ENCODE results near the gene SH3RF1.
A peak's percentile ranks its signal among the peaks of the same experiment; 100 is the strongest.
"Not testable (repeated sequence)": the region's sequence is repeated elsewhere in the genome, so short reads cannot be mapped to it uniquely, and the experiment has no call there.

The SH3RF1 gene

DNA sequence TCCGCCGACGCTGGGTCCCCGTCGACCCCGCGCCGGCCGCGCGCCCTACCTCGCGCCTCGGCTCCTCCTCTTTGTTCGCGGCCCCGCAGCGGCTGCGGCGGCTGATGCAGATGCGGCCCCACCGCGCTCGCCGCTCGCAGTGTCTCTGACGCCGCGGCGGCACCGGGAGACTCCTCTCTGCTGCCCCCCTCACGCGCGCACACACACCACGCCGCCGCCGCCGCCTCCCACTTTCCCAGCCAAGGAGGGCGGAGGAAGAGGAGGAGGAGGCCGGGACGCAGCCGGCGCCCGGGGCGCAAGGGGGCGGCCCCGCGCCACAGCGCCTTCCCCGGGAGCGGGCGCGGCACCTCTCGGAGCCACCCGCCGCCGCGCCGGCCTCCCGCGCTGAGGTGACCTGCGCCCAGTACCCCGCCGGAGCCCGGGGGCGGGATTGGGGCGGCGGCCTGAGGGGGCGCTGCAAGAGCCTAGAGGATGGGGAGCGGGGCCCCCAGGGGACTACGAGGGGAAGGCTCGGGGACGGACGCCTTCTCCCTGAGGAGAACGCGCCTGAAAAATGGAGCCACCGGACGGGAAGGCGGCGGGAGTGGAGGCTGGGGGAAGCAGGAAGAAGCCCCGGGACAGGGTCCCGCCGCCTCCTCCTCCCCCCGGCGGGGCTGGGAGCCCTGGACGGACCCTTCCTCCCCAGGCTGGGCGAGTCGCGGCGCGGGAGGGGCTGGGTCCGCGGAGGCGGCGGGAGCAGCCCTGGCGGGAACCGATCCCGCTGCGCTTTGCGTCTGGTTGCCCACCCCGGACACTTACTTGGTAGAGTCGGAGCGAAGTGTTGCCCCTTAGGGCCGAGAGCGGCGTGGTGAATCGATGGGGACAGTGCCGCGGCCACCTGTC lies at the start of gene SH3RF1:
TSS of gene SH3RF1 (minus strand) at position 147 of the 882 bp plus-strand sequence. CDS start 1,744 bp downstream, outside the sequence.
- peak; percentile 86 for DNase-seq

DNA sequence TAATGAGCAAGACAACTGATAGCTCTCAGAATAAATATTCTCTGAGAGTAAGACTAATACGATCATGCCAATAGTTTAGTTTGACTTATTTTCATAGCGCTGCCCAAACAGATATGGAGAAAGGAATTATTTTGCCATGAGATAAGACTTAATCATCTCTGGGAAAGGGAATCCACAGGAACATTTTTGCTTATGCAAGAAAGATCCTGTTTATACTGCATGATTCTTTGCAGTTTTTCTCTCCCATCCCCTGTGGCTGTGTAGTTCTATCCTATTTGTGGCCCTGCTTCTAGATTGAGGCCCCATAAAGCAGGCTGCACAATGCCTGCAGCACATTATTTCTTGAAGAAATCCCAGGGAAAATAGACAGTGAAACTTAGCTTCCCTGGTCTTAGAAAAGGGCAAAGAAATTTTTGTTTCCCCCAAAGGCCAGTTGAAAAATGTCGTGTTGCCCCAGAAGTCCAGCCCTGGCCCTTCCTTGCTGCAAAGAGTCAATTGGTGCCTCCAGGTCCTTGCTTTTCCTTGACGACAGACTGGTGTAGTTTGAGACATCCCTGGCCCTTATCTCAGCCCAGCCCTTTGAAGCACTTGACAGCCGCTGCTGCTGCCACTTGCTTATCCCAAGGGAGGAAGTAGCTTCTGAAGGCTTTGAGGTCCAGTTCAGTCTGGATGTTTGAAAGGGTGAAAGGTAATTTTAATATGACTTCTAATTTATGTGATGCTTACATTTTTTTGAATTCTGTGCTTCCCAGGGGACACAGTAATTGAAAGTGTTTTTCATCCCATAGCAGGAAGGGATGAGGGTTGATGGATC lies 45.0 kb upstream of the SH3RF1 start:
- DNase-seq = no peak

DNA sequence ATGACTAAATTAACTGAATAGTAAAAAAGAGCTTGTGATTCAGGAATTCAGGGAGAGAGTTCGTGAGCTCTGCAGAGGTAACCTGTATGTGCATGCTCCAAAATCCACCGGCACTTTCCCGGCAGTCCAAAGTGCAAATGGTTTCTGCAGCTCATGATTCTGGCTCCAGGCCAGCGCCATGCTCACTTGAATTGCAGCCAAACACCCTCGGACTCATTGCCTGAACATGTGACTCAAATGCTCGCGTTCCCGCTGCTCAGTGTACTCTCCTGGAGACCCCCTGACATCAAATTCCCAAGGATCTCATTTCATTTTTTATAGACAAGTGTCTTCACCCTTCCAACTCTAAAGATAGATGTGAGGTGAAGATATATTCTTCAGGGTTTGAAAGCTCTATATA lies 44.1 kb upstream of the SH3RF1 start:
- no peak for DNase-seq

DNA sequence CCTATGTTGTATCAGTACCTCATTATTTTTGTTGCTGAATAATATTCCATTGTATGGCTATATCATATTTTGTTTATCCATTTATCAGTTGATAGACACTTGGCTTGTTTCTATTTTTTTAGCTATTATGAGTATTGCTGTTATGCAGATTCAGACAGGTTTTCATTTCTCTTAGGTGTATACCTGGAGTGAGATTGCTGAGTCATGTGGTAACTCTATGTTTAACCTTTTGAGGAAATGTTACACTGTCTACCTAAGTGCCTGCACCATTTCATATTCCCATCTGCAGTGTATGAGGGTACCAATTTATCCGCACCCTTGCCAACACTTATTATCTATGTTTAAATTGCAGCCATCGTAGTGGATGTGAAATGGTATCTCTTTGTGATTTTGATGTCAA lies 43.0 kb upstream of the SH3RF1 start:
- no peak for DNase-seq

DNA sequence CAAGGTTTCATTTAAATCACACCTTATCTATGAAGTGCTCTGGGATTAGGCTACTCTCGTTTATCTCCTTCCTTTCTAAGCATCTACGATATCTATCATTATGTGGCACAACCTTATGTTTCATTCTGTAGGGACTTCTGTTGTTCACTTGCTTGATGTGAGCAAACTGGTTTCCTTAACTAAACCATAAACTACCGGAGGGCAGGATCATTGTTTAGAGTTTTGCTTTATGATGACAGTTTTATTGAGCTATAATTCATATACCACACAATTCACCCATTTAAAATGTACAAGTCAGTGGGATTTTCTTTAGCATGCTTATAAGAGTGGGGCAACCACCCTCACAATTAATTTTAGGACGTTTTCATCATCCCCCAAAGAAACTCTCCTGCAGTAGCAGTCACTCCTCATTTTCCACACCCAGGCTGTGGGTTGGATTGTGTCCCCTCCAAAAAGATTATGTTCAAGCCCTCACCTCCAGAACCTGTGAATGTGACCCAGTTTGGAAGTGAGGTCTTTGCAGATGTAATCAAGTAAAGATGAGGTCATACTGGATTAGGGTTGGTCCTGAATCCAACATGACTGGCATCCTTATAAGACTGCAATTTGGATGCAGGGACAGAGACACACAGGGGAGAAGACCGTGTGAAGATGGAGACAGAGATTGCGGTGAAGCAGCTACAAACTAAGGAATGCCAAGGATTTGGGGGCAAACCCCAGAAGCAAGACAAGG lies 42.1 kb upstream of the SH3RF1 start:
- DNase-seq = no peak

DNA sequence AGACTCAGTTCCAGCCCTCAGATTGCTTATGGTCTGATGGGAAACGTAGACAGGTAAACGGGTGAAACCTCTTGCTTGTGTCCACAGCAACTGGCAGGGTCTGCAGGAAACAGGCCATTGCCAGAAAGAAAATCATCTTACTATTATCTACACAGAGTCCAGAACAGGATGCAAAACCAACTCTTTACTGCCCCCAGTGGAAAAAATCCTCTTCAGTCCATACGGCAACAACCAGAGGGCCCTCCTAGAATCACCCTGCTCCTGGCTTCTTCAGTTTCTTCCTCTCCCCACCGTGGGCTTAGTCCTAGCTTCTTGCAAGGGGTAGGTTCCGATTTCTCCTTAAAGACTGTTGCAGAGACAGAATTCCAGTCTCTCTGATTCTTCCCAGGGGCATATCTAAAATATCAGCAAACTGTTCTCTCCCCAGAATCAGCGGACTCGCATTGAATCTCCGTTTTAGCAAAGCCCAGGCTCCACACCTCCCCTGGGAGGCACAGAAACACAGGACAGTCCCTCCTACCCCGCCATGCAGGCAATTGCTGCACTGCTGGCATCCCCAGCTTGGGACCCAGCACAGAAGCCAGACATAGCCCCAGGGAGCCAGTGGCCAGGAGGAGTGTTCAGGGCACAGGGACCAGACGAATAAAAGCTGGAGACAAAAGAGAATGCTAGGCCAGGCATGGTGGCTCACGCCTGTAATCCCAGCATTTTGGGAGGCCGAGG lies 41.0 kb upstream of the SH3RF1 start:
- DNase-seq = peak; percentile 85

DNA sequence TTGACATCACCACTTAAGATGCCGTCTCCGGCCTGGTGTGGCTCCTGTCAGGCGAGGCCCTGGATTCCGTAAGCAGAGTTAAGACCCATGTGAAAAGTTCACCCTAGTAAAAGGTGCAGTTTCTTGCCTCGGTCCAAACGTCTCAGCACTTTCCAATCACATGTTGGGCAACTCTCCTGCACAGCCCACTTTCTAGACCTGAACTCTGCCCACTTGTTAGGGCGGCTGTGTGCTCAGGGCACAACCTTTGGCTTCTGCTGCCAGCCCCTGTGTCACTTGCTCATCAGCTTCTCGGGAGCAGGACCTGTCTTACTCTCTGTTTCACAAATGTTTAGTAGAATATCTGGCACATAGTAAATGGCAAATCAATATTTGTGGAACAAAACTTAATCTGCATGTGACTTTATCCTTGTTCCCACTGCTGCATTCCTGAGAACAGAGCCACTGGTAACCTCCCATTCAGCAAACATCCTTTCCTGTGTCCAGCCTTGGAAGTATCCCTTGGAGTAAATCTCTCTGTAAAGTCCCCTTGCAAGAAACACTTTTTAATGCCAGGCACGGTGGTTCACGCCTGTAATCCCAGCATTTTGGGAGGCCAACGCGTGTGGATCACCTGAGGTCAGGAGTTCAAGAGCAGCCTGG lies 38.7 kb upstream of the SH3RF1 start:
- no peak for DNase-seq

DNA sequence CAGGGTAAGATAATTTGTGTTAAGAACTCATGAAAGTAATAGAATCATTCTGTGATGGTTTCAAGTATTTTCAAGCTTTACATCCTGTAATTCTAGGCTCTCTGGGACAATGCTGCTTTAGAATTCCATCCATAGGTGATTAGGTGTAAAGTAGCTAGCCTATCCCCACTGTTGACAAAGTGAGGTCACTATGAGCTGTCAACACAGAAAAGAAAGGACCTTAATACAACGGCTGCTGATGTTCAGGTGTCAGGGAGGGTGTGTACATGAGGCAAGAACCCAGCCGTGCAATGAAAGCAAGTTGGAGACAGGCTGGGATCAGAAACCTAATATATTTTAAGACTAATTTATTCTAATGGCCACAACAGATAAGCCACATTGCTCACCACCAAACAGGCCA lies 36.8 kb upstream of the SH3RF1 start:
- DNase-seq = no peak

DNA sequence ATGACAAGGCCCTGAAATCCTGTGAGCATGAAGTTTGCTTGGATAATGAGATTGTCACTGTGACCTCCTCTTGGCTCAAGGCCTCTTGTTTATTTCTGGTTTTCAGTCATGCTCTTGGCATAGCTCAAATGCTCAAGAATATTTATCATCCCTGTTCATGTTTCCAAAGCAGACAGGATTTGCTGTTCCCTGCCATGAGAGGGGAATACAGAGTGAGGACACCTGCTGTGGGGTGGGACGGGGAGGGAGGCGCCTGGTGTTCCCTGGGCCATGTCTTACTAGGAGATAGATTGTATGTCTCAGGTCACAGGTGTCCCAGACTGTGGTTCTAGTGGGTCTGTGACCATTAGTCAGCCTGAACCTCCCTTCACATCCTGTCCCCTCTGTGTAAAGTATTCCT lies 34.9 kb upstream of the SH3RF1 start:
- DNase-seq = no peak

DNA sequence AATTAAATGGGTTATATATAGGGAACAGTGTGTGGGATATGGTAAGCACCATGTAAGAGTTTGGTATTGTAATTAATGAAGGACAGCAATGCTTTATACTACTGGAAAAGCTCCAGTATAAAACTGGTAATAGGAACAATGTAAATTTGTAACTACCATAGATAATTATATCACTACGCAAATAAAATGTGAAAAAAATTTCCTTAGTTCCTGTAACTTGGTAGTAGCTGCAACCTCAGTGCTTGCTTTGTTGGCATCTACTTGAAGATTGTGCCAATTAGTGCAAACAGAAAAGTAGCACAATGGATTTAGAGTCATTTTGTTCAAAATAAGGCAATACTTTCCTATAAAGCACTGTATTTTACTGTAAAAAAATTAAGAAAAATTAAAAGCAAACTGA lies 34.4 kb upstream of the SH3RF1 start:
- no peak for DNase-seq

DNA sequence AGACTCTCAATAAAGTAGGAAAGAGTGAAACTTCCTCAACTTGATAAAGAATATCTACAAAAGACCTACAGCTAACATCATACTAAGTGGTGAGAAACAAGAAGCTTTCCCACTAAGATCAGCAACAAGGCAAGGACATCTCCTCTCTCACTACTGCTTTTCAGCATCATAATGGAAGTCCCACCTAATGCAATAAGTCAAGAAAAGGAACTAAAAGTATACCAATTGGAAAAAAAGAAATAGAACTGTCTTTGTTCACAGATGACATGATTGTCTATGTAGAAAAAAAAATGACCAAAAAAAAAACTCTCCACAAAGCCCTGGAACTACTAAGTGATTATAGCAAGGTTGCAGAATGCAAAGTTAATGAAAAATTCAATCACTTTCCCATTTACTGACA lies 25.1 kb upstream of the SH3RF1 start:
- no peak for DNase-seq

DNA sequence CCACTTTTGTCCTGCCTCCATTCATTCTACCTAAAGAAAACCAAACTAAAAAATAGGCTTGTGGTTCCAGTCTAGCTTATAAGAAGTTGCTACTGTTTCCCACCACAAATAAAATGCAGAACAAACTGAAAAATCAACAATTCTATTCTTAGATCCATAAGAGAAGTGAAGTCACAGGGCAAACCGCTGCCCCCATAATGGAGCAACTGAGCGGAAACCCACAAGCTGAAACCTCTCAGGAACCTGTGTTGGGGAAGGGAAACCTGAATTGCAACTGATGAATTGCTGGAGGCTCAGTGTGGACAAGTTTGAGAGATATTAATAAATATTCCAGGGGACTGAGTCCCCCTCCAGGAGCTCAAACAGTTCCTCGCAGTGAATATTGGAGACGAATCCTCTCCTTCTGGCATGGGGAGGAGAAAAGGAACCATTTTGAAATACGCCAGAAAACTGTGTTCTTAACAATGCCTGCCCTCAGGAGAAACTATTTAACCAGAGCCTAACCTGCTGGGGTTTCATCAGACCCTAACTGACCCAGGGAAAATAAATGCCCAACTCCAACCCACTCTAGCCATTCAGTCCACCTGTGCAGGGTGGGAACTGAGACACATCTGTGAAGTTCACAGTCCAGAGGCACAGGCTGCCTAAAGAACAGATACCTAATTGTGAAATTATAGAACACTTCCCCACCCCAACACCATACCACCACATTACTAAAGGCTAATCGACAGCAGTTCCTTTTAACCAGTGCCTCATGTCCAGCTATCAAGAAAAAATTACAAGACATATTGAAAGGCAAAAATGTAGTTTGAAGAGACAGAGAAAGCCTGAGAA lies 22.8 kb upstream of the SH3RF1 start:
- peak; percentile 67 for DNase-seq

DNA sequence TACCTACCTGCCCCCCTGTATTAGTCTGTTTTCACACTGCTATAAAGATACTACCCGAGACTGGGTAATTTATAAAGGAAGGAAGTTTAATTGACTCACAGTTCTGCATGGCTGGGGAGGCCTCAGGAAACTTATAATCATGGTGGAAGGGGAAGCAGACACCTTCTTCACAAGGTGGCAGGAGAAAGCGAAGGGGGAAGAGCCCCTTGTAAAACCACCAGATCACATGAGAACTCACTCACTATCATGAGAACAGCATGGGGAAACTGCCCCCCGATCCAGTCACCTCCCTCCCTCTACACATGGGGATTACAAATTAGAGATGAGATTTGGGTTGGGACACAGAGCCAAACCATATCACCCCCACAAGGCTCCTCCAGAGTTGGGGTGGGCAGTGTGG lies 17.2 kb upstream of the SH3RF1 start:
- not testable (repeated sequence) for DNase-seq

DNA sequence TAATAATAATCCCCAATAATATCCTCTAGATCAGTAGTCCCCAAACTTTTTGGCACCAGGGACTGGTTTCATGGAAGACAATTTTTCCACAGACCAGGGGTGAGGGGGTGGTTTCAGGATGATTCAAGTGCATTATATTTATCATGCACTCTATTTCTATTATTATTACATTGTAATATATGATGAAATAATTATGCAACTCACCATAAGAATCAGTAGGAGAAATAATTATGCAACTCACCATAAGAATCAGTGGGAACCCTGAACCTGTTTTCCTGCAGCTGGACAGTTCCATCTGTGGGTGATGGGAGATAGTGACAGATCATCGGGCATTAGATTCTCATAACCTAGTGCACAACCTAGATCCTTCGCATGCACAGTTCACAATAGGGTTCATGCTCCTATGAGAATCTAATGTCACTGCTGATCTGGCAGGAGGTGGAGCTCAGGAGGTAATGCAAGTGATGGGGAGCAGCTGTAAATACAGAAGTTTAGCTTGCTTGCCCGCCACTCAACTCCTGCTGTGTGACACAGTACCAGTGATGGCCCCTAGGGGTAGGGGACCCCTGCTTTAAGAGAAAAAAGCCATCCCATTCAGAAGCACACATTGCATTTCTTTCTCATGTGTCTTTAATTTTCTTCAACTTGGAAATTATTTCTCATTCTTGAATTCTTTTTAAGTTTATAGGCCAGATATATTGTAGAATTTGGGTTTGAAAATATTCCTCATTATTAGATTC lies 16.0 kb upstream of the SH3RF1 start:
- DNase-seq = peak; percentile 26

DNA sequence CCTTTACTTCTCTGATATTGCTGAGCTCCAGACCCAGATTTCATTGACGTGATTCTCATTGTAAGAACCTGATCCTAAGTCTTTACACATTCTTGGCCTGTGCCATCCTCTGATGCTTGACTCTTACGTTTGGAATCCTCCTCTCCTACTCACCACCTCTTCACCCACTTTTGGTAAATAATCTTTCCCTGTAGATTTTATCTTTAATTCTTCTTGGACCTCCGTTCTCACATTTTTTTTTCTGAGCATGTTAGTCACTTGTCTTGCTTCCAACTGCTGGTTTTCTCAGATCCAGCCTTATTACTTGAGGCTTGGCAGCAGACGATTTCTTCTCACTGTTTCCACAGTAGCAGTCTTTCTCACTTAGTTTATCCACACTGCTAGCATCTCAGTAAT lies 12.4 kb upstream of the SH3RF1 start:
- no peak for DNase-seq

DNA sequence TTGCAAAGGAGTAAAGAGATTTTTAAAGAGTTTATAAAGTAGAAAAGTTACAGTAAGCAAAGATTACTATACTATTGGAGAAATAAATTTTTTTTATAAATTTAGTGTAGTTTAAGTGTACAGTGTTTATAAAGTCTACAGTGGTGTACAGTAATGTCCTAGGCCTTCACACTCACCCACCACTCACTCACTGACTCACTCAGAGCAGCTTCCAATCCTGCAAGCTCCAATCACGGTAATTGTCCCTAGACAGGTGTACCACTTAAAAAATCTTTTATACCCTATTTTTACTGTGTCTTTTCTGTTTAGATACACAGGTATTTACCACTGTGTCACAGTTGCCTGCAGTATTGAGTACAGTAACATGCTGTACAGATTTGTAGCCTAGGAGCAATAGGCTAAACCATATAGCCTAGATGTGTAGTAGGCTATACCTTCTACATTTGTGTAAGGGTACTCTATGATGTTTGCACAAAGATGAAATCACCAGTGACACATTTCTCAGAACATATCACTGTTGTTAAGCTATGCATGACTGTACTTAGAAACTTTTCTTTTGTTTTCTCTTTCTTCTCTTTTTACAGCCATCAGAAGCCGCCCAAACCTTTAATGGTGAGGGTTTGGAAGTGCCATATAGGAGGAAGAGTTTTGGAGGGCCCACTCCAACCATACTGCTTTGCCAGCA lies 11.8 kb upstream of the SH3RF1 start:
- no peak for DNase-seq

DNA sequence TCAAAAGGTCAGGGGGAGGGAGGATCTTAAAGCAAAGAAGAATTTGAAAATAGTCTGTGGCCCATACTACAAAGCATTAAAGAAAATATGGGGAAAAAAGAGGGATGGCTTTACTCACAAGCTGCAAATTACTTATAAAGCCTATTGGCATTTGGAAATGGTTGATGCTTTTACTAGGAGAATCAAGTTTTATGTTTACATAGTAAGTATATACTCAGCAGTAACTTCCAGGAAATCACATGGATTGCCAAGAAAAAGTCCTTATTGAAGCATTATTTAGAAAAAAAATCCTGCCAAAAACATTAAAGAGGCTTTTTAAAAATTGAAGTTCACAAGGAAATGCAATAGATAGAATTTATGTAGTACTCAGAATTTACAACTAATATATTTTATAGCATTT lies 8.4 kb upstream of the SH3RF1 start:
- DNase-seq = no peak

DNA sequence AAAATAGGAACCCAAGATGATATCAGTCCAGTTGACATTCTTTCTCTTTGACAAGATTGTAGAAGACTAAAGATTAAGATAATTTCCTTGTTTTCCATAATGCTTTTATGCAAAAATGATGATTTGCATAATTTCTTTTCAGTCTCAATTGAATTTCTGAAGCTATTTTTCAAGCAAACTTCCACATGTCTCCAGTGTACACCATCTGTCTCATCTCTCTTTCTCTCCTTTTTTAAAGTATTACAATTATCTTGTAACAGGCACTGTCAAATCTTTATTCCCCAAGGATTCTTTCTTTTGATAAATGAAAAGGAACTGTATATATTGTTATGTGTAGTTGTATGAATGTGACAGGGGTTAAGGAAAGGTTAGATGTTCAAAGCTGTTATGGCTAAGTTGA lies 7.9 kb upstream of the SH3RF1 start:
- DNase-seq = no peak

DNA sequence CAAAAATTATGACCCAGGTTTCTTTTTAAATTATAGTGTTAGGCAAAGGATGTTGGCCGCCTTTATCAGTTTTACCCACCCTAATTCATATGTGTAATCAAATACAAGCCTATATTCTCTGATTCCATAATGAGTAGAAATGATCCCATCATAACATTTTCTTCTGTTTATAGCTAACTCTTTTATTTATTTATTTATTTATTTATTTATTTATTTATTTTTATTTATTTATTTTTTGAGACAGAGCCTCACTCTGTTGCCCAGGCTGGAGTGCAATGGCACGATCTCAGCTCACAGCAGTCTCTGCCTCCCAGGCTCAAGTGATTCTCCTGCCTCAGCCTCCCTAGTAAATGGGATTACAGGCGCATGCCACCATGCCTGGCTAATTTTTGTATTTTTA lies 7.1 kb upstream of the SH3RF1 start:
- not testable (repeated sequence) for DNase-seq

DNA sequence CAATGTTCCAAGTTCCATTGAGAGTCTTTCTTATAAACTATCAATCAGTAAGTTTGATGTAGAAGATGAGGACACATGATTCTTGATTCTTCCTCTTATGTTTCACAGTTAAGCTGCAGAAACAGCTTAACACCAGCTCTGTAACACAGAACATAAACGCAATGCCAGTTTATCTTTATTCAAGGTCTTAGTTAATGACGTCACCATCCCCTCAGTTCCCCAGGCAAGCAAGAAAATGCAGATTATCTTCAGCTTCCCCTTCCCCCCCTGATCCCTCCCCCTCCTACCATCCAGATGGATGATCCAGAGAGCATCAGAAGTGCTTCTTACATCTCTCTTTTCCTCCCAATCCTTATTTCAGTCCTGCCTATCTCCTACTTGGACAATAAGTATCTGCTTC lies 4.4 kb upstream of the SH3RF1 start:
- DNase-seq = no peak

Data from hematopoietic multipotent progenitor cell treated with erythropoietin and hydrocortisone succinate and interleukin-3 and kit ligand, for 6 days (in vitro differentiated cells).